GM12874 (cell line): ENCODE data around the gene DAPK1.

Source experiments
- CTCF ChIP-seq: IDR thresholded peaks from 2 replicates; pipeline ENCODE4 v1.5.1; 2011; ENCODE audit warnings: low read depth, mild to moderate bottlenecking, control low read depth, low read length, moderate library complexity; ENCODE audit not compliant: insufficient read depth

The DAPK1 gene

GRCh38 chr9:87556821-87557220 lies 59.2 kb downstream of the DAPK1 start:
- no peak for TF ChIP-seq CTCF

GRCh38 chr9:87557996-87558395 lies 60.3 kb downstream of the DAPK1 start:
- no peak for TF ChIP-seq CTCF

GRCh38 chr9:87558606-87559190 lies 61.0 kb downstream of the DAPK1 start:
- TF ChIP-seq CTCF = no peak

- no peak for TF ChIP-seq CTCF
Measured at GRCh38 chr9:87562062-87562461, 64.4 kb downstream of the DAPK1 start.

GRCh38 chr9:87562530-87563170 lies 65.0 kb downstream of the DAPK1 start:
- no peak for TF ChIP-seq CTCF

- no peak for TF ChIP-seq CTCF
Measured at GRCh38 chr9:87564111-87564510, 66.4 kb downstream of the DAPK1 start.

GRCh38 chr9:87564791-87565241 lies 67.1 kb downstream of the DAPK1 start:
- TF ChIP-seq CTCF = no peak
